ENCODE measurements around the gene CWC15. TPM values are rescaled to one million over a fixed set of nuclear protein-coding genes. Genes with fewer than 3 reads are reported as not detected.
A peak's percentile ranks its signal among the peaks of the same experiment; 100 is the strongest.

CWC15 gene
- polyA plus RNA-seq, 1 of the 3 experiments (the other 2 are of a cell fraction) = 27.0 TPM

GRCh38 chr11:94924171-94924572, 49.2 kb downstream of the CWC15 start:
- no peaks in the 10 kb centered on the region for H3K9me3 ChIP-seq
- no peak overlapping the region for H3K4me2 ChIP-seq
- no peaks in the 10 kb centered on the region for H3K9me2 ChIP-seq
- no peaks in the 10 kb centered on the region for H3K79me2 ChIP-seq (ENCODE audit: insufficient read depth)
- H3K4me1 ChIP-seq (ENCODE audit: control insufficient read depth in 1 of 2, insufficient read depth in 2 of 2, low read depth in 1 of 2, low read length in 1 of 2) = peaks cover 28 to 48% of the 10 kb centered on the region in 2 experiments
- peak overlapping the region; percentile 87 to 89; a peak in 3 of 4 replicates for H3K27ac ChIP-seq (ENCODE audit: low read depth in 2 of 2, low read length in 1 of 2)
- no peaks in the 10 kb centered on the region for H3K36me3 ChIP-seq (replicated peaks in 1 of 2; ENCODE audit: control insufficient read depth in 1 of 2, insufficient read depth in 2 of 2, low read length in 1 of 2)
- no peaks in the 10 kb centered on the region for H4K20me1 ChIP-seq (ENCODE audit: insufficient read depth)
- H3K27me3 ChIP-seq (ENCODE audit: insufficient read depth) = no peaks in the 10 kb centered on the region
- H3K4me3 ChIP-seq (ENCODE audit: low read depth in 2 of 2, low read length in 1 of 2) = no peak overlapping the region
- 55% methylated on average over 5 of the region's 6 CpGs for WGBS (ENCODE audit: low lambda C conversion rate)
- no peak overlapping the region for H3K9ac ChIP-seq
- DNase-seq = peak; percentile 54
- TF ChIP-seq GATA2 (CRISPR knock-in tag; IDR thresholded peaks at IDR 0.05) = no peak
- no peak for TF ChIP-seq NFIC (IDR thresholded peaks at IDR 0.05; ENCODE audit: borderline replicate concordance)
- TF ChIP-seq MAX (IDR thresholded peaks at IDR 0.05; ENCODE audit: low read depth) = no peak
- no peak for TF ChIP-seq RAD21 (IDR thresholded peaks at IDR 0.05; ENCODE audit: low read length)
- no peak for TF ChIP-seq ELF1 (IDR thresholded peaks at IDR 0.05)
- TF ChIP-seq IRF3 (IDR thresholded peaks at IDR 0.05; ENCODE audit: low read depth, low read length) = no peak
- no peak for TF ChIP-seq YY1 (IDR thresholded peaks at IDR 0.05; ENCODE audit: low read depth)
- no peak for TF ChIP-seq REST (IDR thresholded peaks at IDR 0.05; ENCODE audit: low read depth, low read length)
- TF ChIP-seq CHD2 (IDR thresholded peaks at IDR 0.05; ENCODE audit: low read length, partially characterized antibody) = no peak
- TF ChIP-seq USF1 (IDR thresholded peaks at IDR 0.05; ENCODE audit: borderline replicate concordance, low read depth) = no peak
- TF ChIP-seq TAF1 (IDR thresholded peaks at IDR 0.05; ENCODE audit: borderline replicate concordance, low read depth, low read length) = no peak
- no peak for TF ChIP-seq FOXJ3 (CRISPR knock-in tag; IDR thresholded peaks at IDR 0.05)
- TF ChIP-seq MXI1 (IDR thresholded peaks at IDR 0.05; ENCODE audit: low read depth, low read length) = no peak
- TF ChIP-seq USF2 (IDR thresholded peaks at IDR 0.05; ENCODE audit: borderline replicate concordance, low read depth, low read length) = no peak
- TF ChIP-seq RCOR1 (IDR thresholded peaks at IDR 0.05; ENCODE audit: low read length) = no peak
- TF ChIP-seq FOXM1 (IDR thresholded peaks at IDR 0.05; ENCODE audit: low read depth) = no peak
- no peak for TF ChIP-seq SIN3A (IDR thresholded peaks at IDR 0.05; ENCODE audit: borderline replicate concordance, low read depth, low read length)
- CTCF ChIA-PET = interaction anchor here (1.2 to 1.3 kb wide), 3 partner anchors 26 to 302 kb away, joined by 4 read pairs; no protein-coding TSS in a partner anchor
- H2AFZ ChIP-seq (ENCODE audit: low read depth) = no peak overlapping the region
- peaks cover 22% of the 10 kb centered on the region for H3F3A ChIP-seq (replicated peaks; ENCODE audit: insufficient read depth)
- POLR2A ChIA-PET = interaction anchor here (0.7 kb wide), 1 partner anchor 100 kb away, joined by 3 read pairs; no protein-coding TSS in a partner anchor
